ENCODE results near the gene SLC66A2.

GRCh38 chr18:79864006-79864725, 87.3 kb downstream of the SLC66A2 start:
- no peak for TF ChIP-seq TAF1 (IDR thresholded peaks at IDR 0.05; ENCODE audit: borderline replicate concordance, low read depth, low read length)
- TF ChIP-seq, protein P1, sequence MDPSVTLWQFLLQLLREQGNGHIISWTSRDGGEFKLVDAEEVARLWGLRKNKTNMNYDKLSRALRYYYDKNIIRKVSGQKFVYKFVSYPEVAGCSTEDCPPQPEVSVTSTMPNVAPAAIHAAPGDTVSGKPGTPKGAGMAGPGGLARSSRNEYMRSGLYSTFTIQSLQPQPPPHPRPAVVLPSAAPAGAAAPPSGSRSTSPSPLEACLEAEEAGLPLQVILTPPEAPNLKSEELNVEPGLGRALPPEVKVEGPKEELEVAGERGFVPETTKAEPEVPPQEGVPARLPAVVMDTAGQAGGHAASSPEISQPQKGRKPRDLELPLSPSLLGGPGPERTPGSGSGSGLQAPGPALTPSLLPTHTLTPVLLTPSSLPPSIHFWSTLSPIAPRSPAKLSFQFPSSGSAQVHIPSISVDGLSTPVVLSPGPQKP (IDR thresholded peaks at IDR 0.05; ENCODE audit: low read depth, low read length): no peak
- TF ChIP-seq CHD4 (IDR thresholded peaks at IDR 0.05): no peak
- TF ChIP-seq BRCA1 (IDR thresholded peaks at IDR 0.05; ENCODE audit: low read depth, low read length): no peak
- no peak for TF ChIP-seq CTCF (IDR thresholded peaks at IDR 0.05 in 2 of 3, conservative IDR thresholded peaks at IDR 0.05 in 1 of 3; ENCODE audit: control insufficient read depth in 2 of 3, extremely low read depth in 1 of 3, insufficient read depth in 1 of 3, low read depth in 3 of 3, low read length in 3 of 3)
- TF ChIP-seq FOXK2 (IDR thresholded peaks at IDR 0.05): no peak
- TF ChIP-seq POLR2AphosphoS5 (IDR thresholded peaks at IDR 0.05; ENCODE audit: low read length): no peak
- TF ChIP-seq YY1 (IDR thresholded peaks at IDR 0.05; ENCODE audit: low read depth, low read length): no peak
- TF ChIP-seq FOXM1 (IDR thresholded peaks at IDR 0.05; ENCODE audit: low read depth, low read length): no peak
- no peak for TF ChIP-seq JUNB (IDR thresholded peaks at IDR 0.05)

Measured in GM12878 (cell line).